Trophoblast cell (in vitro differentiated cells and primary cell): ENCODE results near the gene CHRNA10.
"Not testable (repeated sequence)": the region's sequence is repeated elsewhere in the genome, so short reads cannot be mapped to it uniquely, and the experiment has no call there.

ENCODE experiments used
- DNase-seq, 2 donors: peaks; one replicate each; pipeline ENCODE4 v3.0.0-alpha.2; 2016
- H2AFZ ChIP-seq: 2 replicates; pipeline ENCODE4 v1.6.1; 2013; ENCODE audit warnings: low read length, moderate library complexity, mild to moderate bottlenecking; ENCODE audit not compliant: insufficient read depth, poor library complexity
- H2AK5ac ChIP-seq: 2 replicates; pipeline ENCODE4 v1.6.1; 2013; ENCODE audit warnings: mild to moderate bottlenecking, low read length
- H2BK120ac ChIP-seq: 2 replicates; pipeline ENCODE4 v1.6.1; 2013; ENCODE audit warnings: low read length, mild to moderate bottlenecking, moderate library complexity; ENCODE audit not compliant: insufficient read depth, poor library complexity
- H2BK12ac ChIP-seq: 2 replicates; pipeline ENCODE4 v1.6.1; 2013; ENCODE audit warnings: mild to moderate bottlenecking, low read length, moderate library complexity
- H2BK5ac ChIP-seq: 2 replicates; pipeline ENCODE4 v1.6.1; 2013; ENCODE audit warnings: low read length, low read depth, moderate library complexity, mild to moderate bottlenecking; ENCODE audit not compliant: poor library complexity
- H3K14ac ChIP-seq: 2 replicates; pipeline ENCODE4 v1.6.1; 2013; ENCODE audit warnings: mild to moderate bottlenecking, low read length
- H3K18ac ChIP-seq: 2 replicates; pipeline ENCODE4 v1.6.1; 2013; ENCODE audit warnings: mild to moderate bottlenecking, low read length
- H3K23ac ChIP-seq: 2 replicates; pipeline ENCODE4 v1.6.1; 2013; ENCODE audit warnings: low read length
- H3K27ac ChIP-seq: 2 replicates; pipeline ENCODE4 v1.5.1; 2013; ENCODE audit warnings: low read depth, mild to moderate bottlenecking, inconsistent platforms, low read length, moderate library complexity
- H3K27me3 ChIP-seq: 2 replicates; pipeline ENCODE4 v1.6.1; 2013; ENCODE audit warnings: inconsistent platforms, mild to moderate bottlenecking, low read length, moderate library complexity; ENCODE audit not compliant: insufficient read depth
- H3K36me3 ChIP-seq, 2 experiments: 1 replicate in 1 of 2; 2 replicates in 1 of 2; pipeline ENCODE4 v1.6.1; 2013; ENCODE audit warnings: low read length in 2 of 2, mild to moderate bottlenecking in 2 of 2, moderate library complexity in 1 of 2; ENCODE audit not compliant: insufficient read depth in 2 of 2, control insufficient read depth in 1 of 2
- H3K4ac ChIP-seq: 2 replicates; pipeline ENCODE4 v1.6.1; 2013; ENCODE audit warnings: low read depth, mild to moderate bottlenecking, low read length, moderate library complexity
- H3K4me1 ChIP-seq, 2 experiments: 1 replicate in 1 of 2; 2 replicates in 1 of 2; pipeline ENCODE4 v1.6.1; 2013; ENCODE audit warnings: low read length in 2 of 2, mild to moderate bottlenecking in 2 of 2, moderate library complexity in 1 of 2; ENCODE audit not compliant: insufficient read depth in 2 of 2, control insufficient read depth in 1 of 2
- H3K4me2 ChIP-seq: 2 replicates; pipeline ENCODE4 v1.6.1; 2013; ENCODE audit warnings: inconsistent platforms, mild to moderate bottlenecking, low read length, moderate library complexity
- H3K4me3 ChIP-seq: 2 replicates; pipeline ENCODE4 v1.5.1; 2013; ENCODE audit warnings: mild to moderate bottlenecking, low read depth, low read length, inconsistent platforms
- H3K79me1 ChIP-seq: one replicate; pipeline ENCODE4 v1.6.1; 2013; ENCODE audit warnings: low read length
- H3K79me2 ChIP-seq: 2 replicates; pipeline ENCODE4 v1.6.1; 2013; ENCODE audit warnings: low read length, mild to moderate bottlenecking; ENCODE audit not compliant: control insufficient read depth, insufficient read depth, poor library complexity
- H3K9ac ChIP-seq: 2 replicates; pipeline ENCODE4 v1.6.1; 2013; ENCODE audit warnings: mild to moderate bottlenecking, low read length
- H3K9me3 ChIP-seq: 2 replicates; pipeline ENCODE4 v1.6.1; 2013; ENCODE audit warnings: low read depth, mild to moderate bottlenecking, control low read depth, inconsistent platforms, low read length; ENCODE audit not compliant: insufficient read depth
- H4K12ac ChIP-seq: 2 replicates; pipeline ENCODE4 v1.6.1; 2013; ENCODE audit warnings: low read depth, mild to moderate bottlenecking, low read length, moderate library complexity
- H4K8ac ChIP-seq: 2 replicates; pipeline ENCODE4 v1.6.1; 2013; ENCODE audit warnings: low read depth, mild to moderate bottlenecking, low read length, moderate library complexity
- H4K91ac ChIP-seq: one replicate; pipeline ENCODE4 v1.6.1; 2013; ENCODE audit warnings: low read depth, mild to moderate bottlenecking, low read length, moderate library complexity
- WGBS: extraction: QIAGEN DNeasy Blood & Tissue Kit; methylation state at CpG from one replicate; pipeline ENCODE4 v1.1.7; 2013; ENCODE audit warnings: missing lambda C conversion rate; ENCODE audit not compliant: insufficient read length, insufficient coverage; ENCODE audit errors: extremely low coverage; 5-methylcytosine and 5-hydroxymethylcytosine counted together

Gene CHRNA10

GRCh38 chr11:3652514-3652913 lies 18.7 kb downstream of the CHRNA10 start:
- not testable (repeated sequence) for H2BK5ac ChIP-seq, H2BK12ac ChIP-seq, H3K4ac ChIP-seq, DNase-seq, H3K9me3 ChIP-seq, H2AK5ac ChIP-seq, H2BK120ac ChIP-seq, H3K79me1 ChIP-seq, H3K27ac ChIP-seq, H3K79me2 ChIP-seq, H3K9ac ChIP-seq, H3K36me3 ChIP-seq, H4K12ac ChIP-seq, H3K4me2 ChIP-seq, H3K4me1 ChIP-seq, H3K27me3 ChIP-seq, H3K23ac ChIP-seq, H3K4me3 ChIP-seq, H4K8ac ChIP-seq, H3K18ac ChIP-seq, H4K91ac ChIP-seq, H2AFZ ChIP-seq, H3K14ac ChIP-seq
- no CpG with 5 or more reads among the region's 3 CpGs for WGBS

- not testable (repeated sequence) for H3K36me3 ChIP-seq, H3K27ac ChIP-seq, H2AK5ac ChIP-seq, H2BK5ac ChIP-seq, H3K4me2 ChIP-seq, H3K23ac ChIP-seq, H4K12ac ChIP-seq, DNase-seq, H4K91ac ChIP-seq, H3K4me1 ChIP-seq, H3K18ac ChIP-seq, H3K9me3 ChIP-seq, H3K79me1 ChIP-seq, H2BK12ac ChIP-seq, H2BK120ac ChIP-seq, H3K14ac ChIP-seq, H3K79me2 ChIP-seq, H3K9ac ChIP-seq, H3K4me3 ChIP-seq, H2AFZ ChIP-seq, H4K8ac ChIP-seq, H3K27me3 ChIP-seq, H3K4ac ChIP-seq
- no CpG with 5 or more reads among the region's 9 CpGs for WGBS
Measured at GRCh38 chr11:3649374-3649773, 21.8 kb downstream of the CHRNA10 start.

- H2BK120ac ChIP-seq, H2BK5ac ChIP-seq, H3K27ac ChIP-seq, H3K79me2 ChIP-seq, H4K12ac ChIP-seq, H3K9ac ChIP-seq, H3K4me1 ChIP-seq, H3K79me1 ChIP-seq, H4K8ac ChIP-seq, H3K23ac ChIP-seq, H3K36me3 ChIP-seq, H3K14ac ChIP-seq, H3K4me3 ChIP-seq, DNase-seq, H2AFZ ChIP-seq, H3K27me3 ChIP-seq, H3K9me3 ChIP-seq, H3K4ac ChIP-seq, H4K91ac ChIP-seq, H2BK12ac ChIP-seq, H2AK5ac ChIP-seq, H3K18ac ChIP-seq, H3K4me2 ChIP-seq: not testable (repeated sequence)
- WGBS: no CpG with 5 or more reads among the region's 13 CpGs
Measured at GRCh38 chr11:3648843-3649242, 22.3 kb downstream of the CHRNA10 start.

DNA sequence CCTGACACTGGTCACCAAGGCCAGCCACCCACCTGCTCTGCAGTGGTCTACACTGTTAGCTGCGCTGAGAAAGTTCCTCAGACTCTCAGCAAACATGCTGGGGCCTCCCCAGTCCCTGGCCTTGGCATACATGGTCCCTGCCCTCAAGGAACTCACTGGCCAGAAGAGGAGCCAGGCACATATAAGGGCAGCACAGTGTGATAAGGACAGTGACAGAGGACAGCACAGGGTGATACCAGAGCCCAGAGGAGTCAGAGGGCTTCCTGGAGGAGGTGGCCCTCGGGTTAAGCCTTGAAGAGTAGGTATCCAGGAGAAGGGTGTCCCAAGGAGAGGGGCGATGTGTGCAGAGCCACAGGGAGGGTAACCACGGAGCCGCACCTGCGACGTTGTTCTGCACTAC lies 25.6 kb downstream of the CHRNA10 start:
- H3K9ac ChIP-seq: no peak overlapping the region
- no peak overlapping the region for H2BK120ac ChIP-seq
- H2AFZ ChIP-seq: no peak overlapping the region
- H3K4me3 ChIP-seq: no peak overlapping the region
- no peak overlapping the region for H3K4me2 ChIP-seq
- H3K36me3 ChIP-seq: no peaks in the 10 kb centered on the region
- H2BK12ac ChIP-seq: no peak overlapping the region
- no peaks in the 10 kb centered on the region for H3K27me3 ChIP-seq
- H3K4me1 ChIP-seq: peaks cover 12% of the 10 kb centered on the region in 2 experiments
- H3K9me3 ChIP-seq: peaks cover 10% of the 10 kb centered on the region
- no peak overlapping the region for H3K27ac ChIP-seq
- no peak overlapping the region for H3K14ac ChIP-seq
- no peak overlapping the region for H2BK5ac ChIP-seq
- no CpG with 5 or more reads among the region's 7 CpGs for WGBS
- H3K4ac ChIP-seq: no peak overlapping the region
- no peak for DNase-seq
- H4K8ac ChIP-seq: no peak overlapping the region
- no peak overlapping the region for H2AK5ac ChIP-seq
- no peak overlapping the region for H4K91ac ChIP-seq
- H3K23ac ChIP-seq: no peak overlapping the region
- H3K79me1 ChIP-seq: peaks cover 5% of the 10 kb centered on the region
- H3K18ac ChIP-seq: no peak overlapping the region
- H3K79me2 ChIP-seq: peaks cover 3% of the 10 kb centered on the region
- H4K12ac ChIP-seq: no peak overlapping the region
